ENCODE data around the gene PRKCZ. TPM values are rescaled to one million over a fixed set of nuclear protein-coding genes. Genes with fewer than 3 reads are reported as not detected.

The PRKCZ gene
- total RNA-seq, 2 donors from 2014 or later = 9.6 to 10.9 TPM

- intact Hi-C loops (cut with DNase I) = no loop called here
- Histone ChIP-seq H3K4me3 (no peak overlapping the region), H3K4me1 (no peaks in the 10 kb centered on the region), H3K9me3 (no peaks in the 10 kb centered on the region), H3K27ac (no peak overlapping the region), H3K27me3 (no peaks in the 10 kb centered on the region), H3K36me3 (replicated peaks in 1 of 2; ENCODE audit: insufficient read depth in 1 of 2, low read depth in 2 of 2) (no peaks in the 10 kb centered on the region)
- TF ChIP-seq POLR2A (IDR thresholded peaks at IDR 0.05) = no peak
- no peak for TF ChIP-seq CTCF (IDR thresholded peaks at IDR 0.05)
- ATAC-seq = no peak
- no peak for DNase-seq
- WGBS, 2 donors = 70 to 78% methylated on average over 4 of the region's 4 CpGs
Measured at GRCh38 chr1:2141025-2141424, 90.8 kb downstream of the PRKCZ start.

GRCh38 chr1:2143814-2144500, 93.7 kb downstream of the PRKCZ start:
- H3K36me3 ChIP-seq (replicated peaks in 1 of 2; ENCODE audit: insufficient read depth in 1 of 2, low read depth in 2 of 2) = no peaks in the 10 kb centered on the region
- DNase-seq (no peak), ATAC-seq (no peak)
- no peak overlapping the region for H3K4me3 ChIP-seq
- no peaks in the 10 kb centered on the region for H3K27me3 ChIP-seq
- no peaks in the 10 kb centered on the region for H3K4me1 ChIP-seq
- TF ChIP-seq POLR2A (IDR thresholded peaks at IDR 0.05) (no peak), CTCF (IDR thresholded peaks at IDR 0.05) (no peak)
- H3K27ac ChIP-seq = no peak overlapping the region
- intact Hi-C loops (cut with DNase I) = no loop called here
- 94 to 95% methylated on average over 20 to 25 of the region's 30 CpGs for WGBS, 2 donors
- no peaks in the 10 kb centered on the region for H3K9me3 ChIP-seq

GRCh38 chr1:2144501-2145090, 94.4 kb downstream of the PRKCZ start:
- DNase-seq (no peak), ATAC-seq (no peak)
- WGBS, 2 donors = 88 to 93% methylated on average over 7 to 15 of the region's 15 CpGs
- no peak overlapping the region for H3K27ac ChIP-seq
- no peak overlapping the region for H3K4me3 ChIP-seq
- no peaks in the 10 kb centered on the region for H3K9me3 ChIP-seq
- intact Hi-C loops (cut with DNase I) = no loop called here
- no peaks in the 10 kb centered on the region for H3K36me3 ChIP-seq (replicated peaks in 1 of 2; ENCODE audit: insufficient read depth in 1 of 2, low read depth in 2 of 2)
- no peaks in the 10 kb centered on the region for H3K27me3 ChIP-seq
- H3K4me1 ChIP-seq = no peaks in the 10 kb centered on the region
- TF ChIP-seq POLR2A (IDR thresholded peaks at IDR 0.05) (no peak), CTCF (IDR thresholded peaks at IDR 0.05) (no peak)

GRCh38 chr1:2145946-2146835, 96.0 kb downstream of the PRKCZ start:
- no peak for TF ChIP-seq CTCF (IDR thresholded peaks at IDR 0.05)
- no peak for TF ChIP-seq POLR2A (IDR thresholded peaks at IDR 0.05)
- Histone ChIP-seq H3K4me3 (no peak overlapping the region), H3K27me3 (no peaks in the 10 kb centered on the region), H3K36me3 (replicated peaks in 1 of 2; ENCODE audit: insufficient read depth in 1 of 2, low read depth in 2 of 2) (no peaks in the 10 kb centered on the region), H3K9me3 (no peaks in the 10 kb centered on the region), H3K27ac (no peak overlapping the region), H3K4me1 (no peaks in the 10 kb centered on the region)
- no peak for DNase-seq
- ATAC-seq = no peak
- intact Hi-C loops (cut with DNase I) = no loop called here
- 88 to 94% methylated on average over 13 to 19 of the region's 19 CpGs for WGBS, 2 donors
